HAP-1 (cell line): Measurements from ENCODE around the gene THSD7B.
A peak's percentile ranks its signal among the peaks of the same experiment; 100 is the strongest.

Experiments
- DNase-seq, 2 experiments: peaks; one replicate each; pipeline ENCODE4 v3.0.0-alpha.2; 2016 to 2020; ENCODE audit warnings: low spot score in 2 of 2
- H3K27me3 ChIP-seq: fragments of 250-450 bp; sonication (Bioruptor Pico); 2 replicates; pipeline ENCODE4 v1.5.1; 2020; ENCODE audit warnings: low read depth, mild to moderate bottlenecking, moderate library complexity
- H3K36me3 ChIP-seq: fragments of 250-450 bp; sonication (Bioruptor Pico); replicated peaks from 2 replicates; pipeline ENCODE4 v1.5.1; 2020; ENCODE audit warnings: mild to moderate bottlenecking
- H3K4me1 ChIP-seq: fragments of 250-450 bp; sonication (Bioruptor Pico); 2 replicates; pipeline ENCODE4 v1.5.1; 2020; ENCODE audit warnings: mild to moderate bottlenecking
- H3K4me3 ChIP-seq: fragments of 250-450 bp; sonication (Bioruptor Pico); 2 replicates; pipeline ENCODE4 v1.5.1; 2020; ENCODE audit warnings: mild to moderate bottlenecking, moderate library complexity
- H3K9me3 ChIP-seq: fragments of 250-450 bp; sonication (Bioruptor Pico); 2 replicates; pipeline ENCODE4 v1.5.1; 2020; ENCODE audit warnings: mild to moderate bottlenecking, moderate library complexity
- in situ Hi-C: fragments of 300-500 bp; cut with MboI; formaldehyde crosslinking; loops from 3 replicates; pipeline ENCODE4 v1.14.3; 2020; ENCODE audit warnings: low sequenced_read_pairs, inconsistent platforms, mixed read lengths

THSD7B gene

DNA sequence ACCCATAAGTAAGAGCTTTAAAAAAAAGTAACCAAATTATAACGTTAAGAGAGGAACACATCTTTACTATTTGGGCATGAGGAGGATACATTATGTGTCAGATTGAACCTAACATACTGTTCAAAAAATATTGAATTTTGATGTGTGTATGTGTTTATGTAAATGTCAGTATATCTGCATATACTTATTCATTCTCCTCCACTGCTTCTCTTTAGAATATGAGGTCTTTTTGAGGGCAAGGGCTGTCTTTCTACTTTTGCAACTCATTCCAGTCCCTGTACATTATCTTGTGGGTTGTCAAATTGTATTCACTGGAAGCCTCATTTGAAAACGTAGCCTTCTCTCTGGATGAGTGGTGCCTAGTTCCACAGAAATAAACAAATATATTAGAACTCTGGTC is 689.5 kb downstream of the THSD7B start:
- in situ Hi-C loops = loop anchor here (10.0 to 25.0 kb wide), 2 partner anchors 150 to 382 kb away; no protein-coding TSS in a partner anchor
- Histone ChIP-seq H3K4me3 (no peak overlapping the region), H3K27me3 (0 out of 2 replicates have a peak, but pooled peaks cover 2% of the 10 kb centered on the region), H3K4me1 (peaks cover 8% of the 10 kb centered on the region; the same call in 1 of the 2 replicates), H3K36me3 (no peaks in the 10 kb centered on the region), H3K9me3 (no peaks in the 10 kb centered on the region)
- no peak for DNase-seq

DNA sequence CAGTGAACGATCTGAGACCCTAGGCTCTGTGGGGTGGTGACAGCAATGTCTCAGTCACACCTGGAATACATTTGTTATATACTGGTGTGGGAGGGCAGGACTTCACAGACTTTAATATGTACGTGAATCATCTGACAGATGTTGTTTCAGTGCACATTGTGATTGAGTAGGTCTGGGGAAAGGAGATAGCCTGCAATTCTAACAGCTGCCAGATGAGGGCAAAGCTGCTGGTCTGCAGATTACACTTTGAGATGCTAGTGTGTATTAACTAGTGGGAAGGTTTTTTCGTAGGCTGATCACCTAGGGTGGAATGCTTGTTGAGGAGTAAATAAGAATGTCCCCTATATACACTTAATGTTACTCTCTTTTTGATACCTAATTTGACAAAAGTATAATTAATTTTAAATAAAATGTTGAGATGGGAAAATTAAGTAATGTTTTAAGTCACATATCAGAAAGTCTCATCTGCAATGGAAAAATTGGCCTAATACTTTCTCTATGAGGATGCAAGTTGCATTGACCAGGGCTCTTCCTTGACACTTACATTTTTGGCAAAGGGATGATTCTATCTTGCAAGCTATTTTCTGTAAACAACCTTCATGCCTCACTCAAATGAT is 702.0 kb downstream of the THSD7B start:
- Histone ChIP-seq H3K4me3 (no peak overlapping the region), H3K9me3 (no peaks in the 10 kb centered on the region), H3K4me1 (peaks cover 7% of the 10 kb centered on the region; the same call in 1 of the 2 replicates), H3K27me3 (no peaks in the 10 kb centered on the region), H3K36me3 (no peaks in the 10 kb centered on the region)
- DNase-seq = peak; percentile 46 to 77
- in situ Hi-C loops = loop anchor here (25.0 kb wide), 1 partner anchor 370 kb away; no protein-coding TSS in a partner anchor

DNA sequence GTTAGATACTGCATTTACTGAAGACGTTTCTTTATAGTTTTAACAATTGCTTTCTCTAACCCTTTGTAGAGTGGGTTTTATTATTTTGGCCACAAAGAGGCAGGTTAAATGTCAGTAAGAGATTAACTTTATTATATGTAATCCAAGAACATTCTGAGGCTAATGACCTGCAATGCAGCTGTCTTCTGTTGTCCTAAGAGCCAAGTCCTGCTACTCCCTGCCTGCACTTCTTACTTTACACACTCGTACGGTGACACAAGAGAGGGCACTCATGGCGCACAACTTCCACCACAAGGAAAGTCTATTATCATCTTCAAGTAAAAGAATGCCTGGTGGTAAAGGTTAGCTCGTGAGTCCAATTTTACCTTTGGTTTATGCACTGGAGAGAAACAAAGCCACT is 727.9 kb downstream of the THSD7B start:
- H3K36me3 ChIP-seq = no peaks in the 10 kb centered on the region
- in situ Hi-C loops = no loop called here
- H3K4me1 ChIP-seq = peaks cover 4% of the 10 kb centered on the region
- DNase-seq = peak; percentile 45 to 76
- H3K27me3 ChIP-seq = peaks cover 6% of the 10 kb centered on the region; the same call in 1 of the 2 replicates
- H3K4me3 ChIP-seq = no peak overlapping the region
- H3K9me3 ChIP-seq = no peaks in the 10 kb centered on the region

DNA sequence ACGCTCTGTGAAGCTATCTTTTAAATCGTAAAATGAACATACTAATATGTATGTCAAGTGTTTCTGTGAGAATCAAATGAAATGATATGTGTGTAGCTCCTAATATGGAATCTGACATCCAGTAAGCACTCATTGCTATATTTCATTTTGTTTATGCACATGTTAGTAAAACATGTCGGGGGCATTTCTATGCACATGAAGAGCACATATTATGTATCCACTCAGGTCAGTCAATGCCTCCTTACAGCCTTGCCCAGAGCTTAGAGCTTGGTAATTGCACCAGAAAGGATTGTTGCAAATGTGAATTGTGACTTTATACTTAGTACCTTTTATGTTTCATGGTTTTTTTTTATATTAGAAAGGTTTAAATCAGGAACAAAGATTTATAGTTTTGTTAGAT is 735.3 kb downstream of the THSD7B start:
- Histone ChIP-seq H3K4me3 (no peak overlapping the region), H3K36me3 (no peaks in the 10 kb centered on the region), H3K27me3 (no peaks in the 10 kb centered on the region), H3K9me3 (no peaks in the 10 kb centered on the region), H3K4me1 (no peaks in the 10 kb centered on the region)
- DNase-seq = no peak
- in situ Hi-C loops = no loop called here

DNA sequence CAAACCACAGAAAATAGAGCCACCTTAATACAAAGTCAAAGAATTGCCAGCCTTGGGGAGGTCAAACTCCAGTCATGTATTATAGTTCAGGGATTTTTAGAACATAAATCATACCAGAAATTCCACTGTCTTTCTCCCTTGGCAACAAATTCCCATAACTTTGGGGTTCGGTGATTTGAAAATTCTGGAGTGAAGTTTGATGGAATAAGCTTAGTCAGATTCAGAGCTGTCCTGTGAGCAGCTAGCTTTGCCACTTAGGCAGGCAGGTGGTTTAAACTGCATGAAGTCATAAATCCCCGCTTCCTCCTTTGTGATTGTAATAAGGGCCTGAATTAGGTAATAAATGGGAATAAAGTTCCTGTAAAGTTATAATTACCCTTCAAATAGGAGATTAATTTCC is 741.9 kb downstream of the THSD7B start:
- Histone ChIP-seq H3K36me3 (no peaks in the 10 kb centered on the region), H3K9me3 (no peaks in the 10 kb centered on the region), H3K27me3 (no peaks in the 10 kb centered on the region), H3K4me1 (peaks cover 17% of the 10 kb centered on the region), H3K4me3 (no peak overlapping the region)
- in situ Hi-C loops = no loop called here
- DNase-seq = peak; percentile 34 to 62

DNA sequence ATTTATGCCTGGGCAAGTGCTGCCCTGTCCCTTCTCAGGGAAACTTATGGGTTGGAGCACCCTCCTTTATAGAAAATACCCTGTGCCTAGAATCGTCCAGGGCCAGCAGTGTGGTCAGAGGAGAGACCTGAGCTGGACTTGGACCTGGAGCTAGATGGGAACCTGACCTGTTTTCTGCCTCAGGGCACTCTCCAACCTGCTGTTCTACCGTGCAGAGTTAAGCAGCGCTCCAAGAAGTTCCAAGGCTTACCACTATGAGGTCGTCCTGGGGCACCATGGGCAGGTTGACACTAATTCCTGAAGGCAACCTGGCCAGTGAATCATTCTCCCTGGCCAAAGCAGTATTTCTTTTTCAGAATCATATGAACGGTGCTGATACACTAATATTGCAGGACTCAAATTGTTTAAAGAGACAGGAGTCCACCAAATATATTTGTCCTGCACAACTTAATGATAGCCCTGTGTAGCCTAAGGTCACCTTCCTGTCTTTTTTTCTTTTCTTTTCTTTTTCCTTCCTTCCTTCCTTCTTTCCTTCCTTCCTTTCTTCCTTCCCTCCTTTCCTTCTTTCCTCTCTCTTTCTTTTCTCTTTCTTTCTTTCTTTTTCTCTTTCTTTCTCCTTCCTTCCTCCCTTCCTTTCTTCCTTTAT is 743.5 kb downstream of the THSD7B start:
- Histone ChIP-seq H3K4me3 (no peak overlapping the region), H3K27me3 (no peaks in the 10 kb centered on the region), H3K4me1 (peaks cover 17% of the 10 kb centered on the region), H3K36me3 (no peaks in the 10 kb centered on the region), H3K9me3 (no peaks in the 10 kb centered on the region)
- in situ Hi-C loops = no loop called here
- DNase-seq = peak in 1 of 2 experiments; percentile 15

DNA sequence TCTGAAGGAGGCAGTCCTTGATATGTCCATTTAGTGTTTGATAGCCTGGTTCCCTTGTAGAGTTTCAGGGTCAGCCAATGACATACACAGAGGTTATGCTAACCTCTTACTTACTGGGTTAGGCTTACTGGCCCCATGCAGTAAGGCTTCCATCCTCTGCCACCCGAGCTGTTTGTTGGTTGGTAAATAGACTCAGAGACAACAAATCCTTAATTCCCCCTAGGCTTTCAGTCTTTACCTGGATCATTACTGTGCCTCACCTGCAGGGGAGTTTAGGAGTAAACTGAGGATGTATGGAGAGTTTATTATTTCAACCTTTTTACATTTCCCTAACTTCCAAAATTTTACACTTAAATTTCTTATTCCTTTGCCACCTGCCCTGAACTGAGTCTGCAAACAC is 746.2 kb downstream of the THSD7B start:
- H3K4me1 ChIP-seq = peaks cover 15% of the 10 kb centered on the region
- H3K27me3 ChIP-seq = no peaks in the 10 kb centered on the region
- no peak overlapping the region for H3K4me3 ChIP-seq
- no peak for DNase-seq
- no peaks in the 10 kb centered on the region for H3K36me3 ChIP-seq
- 0 out of 2 replicates have a peak, but pooled peaks cover 3% of the 10 kb centered on the region for H3K9me3 ChIP-seq
- in situ Hi-C loops = no loop called here

DNA sequence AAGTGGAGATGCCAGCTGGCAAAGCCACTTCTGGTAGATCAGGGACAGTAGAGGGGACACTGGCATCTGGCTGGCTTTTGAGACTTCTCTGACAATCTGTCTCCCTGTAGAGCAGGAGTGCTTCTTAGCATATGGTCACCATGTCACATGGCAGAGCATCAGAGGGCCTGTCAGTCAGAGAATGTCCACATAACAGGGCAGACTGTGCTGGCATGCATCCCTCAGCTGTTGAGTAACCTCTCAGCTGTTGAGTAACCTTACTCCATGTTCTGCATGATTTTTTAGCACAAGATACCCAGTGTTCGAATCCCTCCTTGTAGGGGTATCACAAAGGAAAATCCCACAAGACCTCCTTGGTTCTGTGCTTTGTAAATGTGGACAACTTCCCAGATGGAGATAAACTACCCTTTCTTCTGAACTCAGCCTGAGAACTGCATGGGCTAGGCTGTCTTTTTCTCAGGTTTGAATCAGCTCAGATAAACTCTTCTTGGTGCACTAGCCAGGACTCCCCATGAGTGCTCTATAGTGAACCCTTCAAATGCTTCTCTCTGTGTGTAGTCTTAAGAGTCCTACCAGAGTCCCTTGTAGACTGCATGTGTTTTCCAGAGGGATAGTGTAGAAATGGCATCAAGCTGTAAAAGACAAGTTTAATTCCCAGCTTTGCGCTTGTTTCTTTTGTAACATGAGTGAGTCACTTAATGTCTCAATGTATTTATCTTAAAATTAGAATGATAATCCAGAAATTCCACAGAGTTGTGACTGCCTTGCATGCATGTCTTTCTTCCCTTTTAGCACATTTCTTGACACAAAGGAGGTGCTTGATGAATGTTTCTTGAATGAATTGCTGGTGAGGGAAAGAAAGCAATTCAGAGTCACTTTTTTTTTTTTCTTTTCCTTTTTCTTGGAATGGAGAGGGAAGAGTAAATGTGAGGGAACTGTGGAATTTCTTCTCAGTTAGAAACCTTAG is 756.6 kb downstream of the THSD7B start:
- in situ Hi-C loops = no loop called here
- peaks cover 10% of the 10 kb centered on the region for H3K4me1 ChIP-seq
- H3K27me3 ChIP-seq = no peaks in the 10 kb centered on the region
- no peaks in the 10 kb centered on the region for H3K9me3 ChIP-seq
- no peaks in the 10 kb centered on the region for H3K36me3 ChIP-seq
- peak in 1 of 2 experiments; percentile 73 for DNase-seq
- H3K4me3 ChIP-seq = no peak overlapping the region

DNA sequence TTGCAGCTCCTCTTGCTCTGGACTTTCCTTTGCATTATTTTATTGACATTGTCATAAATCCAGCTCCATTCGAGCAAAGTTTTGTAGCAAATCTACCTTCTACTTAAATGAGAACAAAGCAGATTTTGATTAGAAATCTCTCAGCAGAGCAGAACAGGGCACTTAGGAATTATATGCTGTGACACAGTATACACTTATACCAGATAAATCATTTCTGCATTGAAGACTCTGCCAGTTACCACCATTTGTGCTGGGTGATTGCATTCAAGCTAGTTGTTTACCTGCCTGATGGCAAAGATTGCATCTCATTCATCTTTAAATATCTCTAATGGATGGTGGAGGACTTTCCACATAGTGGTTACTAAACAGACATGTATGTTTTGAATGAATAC is 757.3 kb downstream of the THSD7B start:
- Histone ChIP-seq H3K4me1 (peaks cover 10% of the 10 kb centered on the region), H3K9me3 (no peaks in the 10 kb centered on the region), H3K27me3 (no peaks in the 10 kb centered on the region), H3K4me3 (no peak overlapping the region), H3K36me3 (no peaks in the 10 kb centered on the region)
- in situ Hi-C loops = no loop called here
- no peak for DNase-seq

DNA sequence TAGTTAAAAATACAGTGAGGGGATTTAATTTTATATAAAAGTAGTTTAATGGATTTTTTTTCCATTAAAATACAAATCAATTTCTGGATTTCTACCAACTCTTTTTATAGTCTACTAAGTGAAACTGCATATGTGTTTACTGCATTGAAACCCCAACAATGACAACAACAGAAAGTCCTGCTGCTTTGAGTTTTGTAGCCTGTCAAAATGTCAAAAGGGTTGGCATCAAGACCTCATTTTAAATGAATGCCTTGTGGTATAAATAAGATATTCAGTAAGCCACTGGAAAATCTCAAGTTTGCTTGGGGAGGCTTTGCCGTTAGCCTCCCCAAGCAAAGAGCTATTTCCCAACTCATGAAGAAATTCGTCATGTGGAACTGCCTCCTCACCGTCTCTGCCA is 758.6 kb downstream of the THSD7B start:
- no peak overlapping the region for H3K4me3 ChIP-seq
- peaks cover 10% of the 10 kb centered on the region for H3K4me1 ChIP-seq
- no peaks in the 10 kb centered on the region for H3K27me3 ChIP-seq
- in situ Hi-C loops = no loop called here
- no peaks in the 10 kb centered on the region for H3K9me3 ChIP-seq
- no peak for DNase-seq
- H3K36me3 ChIP-seq = no peaks in the 10 kb centered on the region

DNA sequence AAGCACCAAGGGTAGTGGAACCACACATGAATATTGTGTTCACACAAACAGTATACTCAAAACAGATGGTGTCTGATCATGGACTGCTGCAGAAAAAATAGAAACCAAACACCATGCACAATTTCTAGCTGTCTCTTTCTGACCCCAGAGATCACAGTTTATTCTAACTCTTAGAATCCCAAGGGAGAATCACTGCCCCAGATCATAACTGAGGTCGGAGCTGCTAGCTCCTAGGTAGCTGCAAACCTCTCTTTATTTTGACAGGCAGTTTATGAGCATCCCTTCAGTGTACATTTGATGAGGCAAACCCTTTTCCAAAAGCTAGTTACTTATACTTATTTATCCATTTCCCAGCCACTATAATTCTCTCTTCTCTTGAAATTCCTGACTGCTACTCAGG is 759.8 kb downstream of the THSD7B start:
- H3K36me3 ChIP-seq = no peaks in the 10 kb centered on the region
- in situ Hi-C loops = no loop called here
- H3K9me3 ChIP-seq = no peaks in the 10 kb centered on the region
- no peaks in the 10 kb centered on the region for H3K27me3 ChIP-seq
- no peak for DNase-seq
- no peak overlapping the region for H3K4me3 ChIP-seq
- H3K4me1 ChIP-seq = peaks cover 10% of the 10 kb centered on the region

DNA sequence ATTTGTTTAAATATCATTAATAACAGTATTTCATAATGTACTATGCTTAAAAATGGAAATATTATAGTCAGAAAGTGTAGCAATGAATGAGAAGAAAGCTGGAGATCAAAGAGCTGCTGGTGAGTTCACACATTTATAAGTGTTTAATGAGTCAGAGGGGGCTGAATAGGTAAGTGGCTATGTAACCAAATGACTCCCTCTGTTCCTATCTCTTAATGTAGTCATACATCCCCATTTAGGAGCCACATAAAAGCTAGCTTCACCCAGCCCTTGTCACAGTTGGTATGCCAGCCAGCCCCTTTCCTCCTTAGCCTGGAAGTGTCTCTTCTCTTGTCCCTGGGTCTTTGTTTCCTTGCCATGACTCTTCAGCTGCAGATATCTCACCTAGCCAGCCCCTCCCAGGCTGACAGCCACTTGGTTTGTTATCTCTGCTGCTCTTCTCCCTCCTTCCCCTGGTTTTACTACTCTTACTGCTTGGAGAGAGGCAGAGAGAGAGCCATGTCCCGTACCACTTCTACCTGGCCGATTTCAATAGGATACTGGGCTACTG is 760.4 kb downstream of the THSD7B start:
- DNase-seq = no peak
- no peaks in the 10 kb centered on the region for H3K27me3 ChIP-seq
- H3K36me3 ChIP-seq = no peaks in the 10 kb centered on the region
- peaks cover 10% of the 10 kb centered on the region for H3K4me1 ChIP-seq
- H3K4me3 ChIP-seq = no peak overlapping the region
- no peaks in the 10 kb centered on the region for H3K9me3 ChIP-seq
- in situ Hi-C loops = no loop called here

DNA sequence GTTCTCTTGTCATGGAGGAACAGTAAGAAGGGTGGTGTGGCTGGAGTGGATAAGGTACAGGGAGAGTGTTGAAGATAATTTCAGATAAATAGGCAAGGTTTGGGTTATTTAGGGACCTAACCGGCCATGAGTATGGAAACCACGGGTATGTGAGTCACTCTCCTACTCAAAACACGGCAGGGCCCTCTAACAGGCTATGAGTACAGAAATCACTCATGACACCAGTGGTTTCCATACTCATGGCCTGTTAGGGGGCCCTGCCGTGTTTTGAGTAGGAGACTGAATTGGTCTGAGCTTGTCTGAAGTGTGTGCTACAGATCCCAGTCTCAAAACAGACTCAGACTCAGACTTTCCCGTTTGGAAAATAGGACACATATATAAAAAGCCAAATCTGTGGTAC is 770.6 kb downstream of the THSD7B start:
- no peak overlapping the region for H3K4me3 ChIP-seq
- H3K9me3 ChIP-seq = no peaks in the 10 kb centered on the region
- DNase-seq = no peak
- in situ Hi-C loops = no loop called here
- H3K27me3 ChIP-seq = no peaks in the 10 kb centered on the region
- H3K36me3 ChIP-seq = no peaks in the 10 kb centered on the region
- peaks cover 15% of the 10 kb centered on the region for H3K4me1 ChIP-seq
